HG02763 (cell line): ENCODE measurements around the gene HSD17B12.
"Not testable (repeated sequence)": the region's sequence is repeated elsewhere in the genome, so short reads cannot be mapped to it uniquely, and the experiment has no call there.

ENCODE experiments used
- ATAC-seq: cut with Tn5 transposase; IDR thresholded peaks from one replicate; pipeline ENCODE4 v1.9.1; 2021; ENCODE audit warnings: mild to moderate bottlenecking, moderate library complexity; ENCODE audit not compliant: unreplicated experiment

Gene HSD17B12

DNA sequence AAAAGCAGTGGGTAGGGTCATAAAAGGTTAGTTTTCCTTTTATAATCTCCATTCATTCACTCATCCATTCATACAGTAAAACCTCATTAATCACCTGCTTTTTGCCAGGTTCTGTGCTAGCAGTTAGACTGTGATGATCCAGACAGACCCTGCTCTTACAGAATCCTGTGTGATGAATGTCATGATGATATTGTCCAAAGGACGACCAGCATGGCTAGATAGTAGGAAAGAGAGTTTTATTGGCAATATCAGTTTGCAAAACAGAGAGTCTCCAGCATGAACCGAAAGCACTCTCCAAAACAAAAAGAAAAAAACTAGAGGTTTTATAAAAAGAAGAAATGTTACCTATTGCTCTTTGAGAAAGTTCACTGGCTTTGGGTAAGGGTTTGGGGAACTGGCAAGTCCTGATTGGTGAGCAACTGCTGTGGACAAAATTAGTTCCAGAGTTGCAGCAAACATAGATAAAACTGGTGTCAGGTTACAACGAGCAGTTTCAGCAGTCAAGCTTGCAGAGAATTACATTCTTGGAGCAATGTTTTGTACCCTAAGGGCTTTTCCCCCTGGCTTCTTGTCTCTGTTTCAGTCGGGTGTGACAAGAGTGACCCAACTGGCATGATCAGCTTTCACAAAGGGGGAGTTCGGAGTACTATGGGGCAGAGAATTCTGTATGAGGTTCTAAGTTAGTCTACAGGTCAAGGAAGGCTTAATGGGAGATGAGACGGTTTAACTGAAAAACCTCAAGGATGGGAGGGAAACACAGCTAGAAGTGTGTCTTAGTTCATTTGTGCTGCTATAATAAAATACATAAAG, 58.3 kb downstream of the HSD17B12 start:
- no peak for ATAC-seq

DNA sequence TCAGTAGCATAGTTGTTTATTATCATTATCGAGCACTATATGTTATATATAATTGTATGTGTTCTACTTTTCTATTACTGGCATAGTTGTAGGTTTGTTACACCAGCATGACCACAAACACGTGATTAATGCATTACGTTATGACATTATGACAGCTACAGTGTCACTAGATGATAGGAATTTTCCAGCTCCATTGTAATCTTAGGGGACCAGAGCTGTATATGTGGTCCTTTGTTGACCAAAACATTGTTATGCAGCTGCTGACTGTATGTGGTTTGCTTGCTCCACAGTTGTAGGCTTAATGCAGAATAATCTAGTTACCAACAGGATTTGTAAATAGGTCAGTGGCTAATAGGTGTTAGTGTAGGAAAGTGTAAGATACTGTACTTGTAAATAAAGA, 66.1 kb downstream of the HSD17B12 start:
- no peak for ATAC-seq

DNA sequence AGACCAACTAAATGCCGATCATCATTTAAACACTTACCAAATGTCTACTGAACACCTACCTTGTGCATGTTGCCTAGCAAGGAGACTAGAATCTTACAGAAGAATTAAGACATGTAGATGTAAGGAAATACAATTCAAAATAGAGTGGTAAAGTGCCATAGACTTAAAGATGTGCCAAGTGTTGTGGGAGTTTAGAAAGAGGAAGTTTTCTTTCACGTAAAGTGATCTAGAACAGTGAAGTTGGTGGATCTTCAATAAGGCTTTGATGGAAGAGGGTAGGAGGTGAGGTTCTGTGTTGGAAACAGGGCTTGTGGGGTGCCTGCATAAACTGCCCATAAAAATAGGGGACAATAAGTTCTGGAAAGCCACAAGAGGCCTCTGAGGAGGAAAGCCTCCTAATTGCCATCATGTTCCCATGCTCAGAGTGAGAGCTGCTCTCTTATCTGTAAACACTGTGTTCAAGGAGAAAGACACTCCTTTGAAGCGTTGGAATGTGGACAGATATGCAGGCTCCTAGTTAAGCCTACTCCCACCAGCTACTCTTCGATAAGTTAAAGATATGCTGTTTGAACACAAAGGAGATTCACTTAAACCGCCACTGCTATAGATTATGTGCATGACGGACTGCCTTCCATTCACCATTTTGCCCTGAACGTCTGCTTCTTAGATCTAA, 66.7 kb downstream of the HSD17B12 start:
- ATAC-seq: no peak

DNA sequence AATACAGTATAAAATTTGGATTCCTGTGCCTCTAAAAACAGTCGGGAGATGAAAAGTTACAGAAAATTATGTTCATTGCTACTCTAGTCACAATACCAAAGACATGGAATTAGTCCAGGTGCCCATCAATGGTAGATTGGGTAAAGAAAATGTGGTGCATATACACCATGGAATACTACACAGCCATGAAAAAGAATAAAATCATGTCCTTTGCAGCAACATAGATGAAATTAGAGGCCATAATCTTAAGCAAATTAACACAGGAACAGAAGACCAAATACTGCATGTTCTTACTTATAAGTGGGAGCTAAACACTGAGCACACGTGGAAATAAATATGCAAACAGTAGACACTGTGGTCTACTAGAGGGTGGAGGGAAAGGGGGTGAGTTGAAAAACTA, 67.6 kb downstream of the HSD17B12 start:
- no peak for ATAC-seq

DNA sequence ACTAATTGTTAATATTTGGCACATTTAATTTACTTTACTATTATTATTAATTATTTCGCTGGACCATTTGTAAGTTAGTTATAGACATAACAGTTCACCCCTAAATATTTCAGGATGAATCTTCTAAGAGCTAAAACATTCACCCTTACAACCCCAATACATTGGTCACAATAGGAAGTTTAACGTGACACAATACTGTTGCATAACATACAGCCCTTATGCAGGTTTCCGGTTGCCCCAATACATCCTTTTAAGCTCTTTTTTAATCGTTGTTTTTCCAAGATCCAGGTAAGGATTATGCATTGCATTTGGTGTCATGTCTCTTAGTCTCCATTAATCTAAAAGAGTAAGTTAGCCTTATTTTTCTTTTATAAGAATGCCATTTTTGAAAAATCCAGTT, 71.2 kb downstream of the HSD17B12 start:
- no peak for ATAC-seq

DNA sequence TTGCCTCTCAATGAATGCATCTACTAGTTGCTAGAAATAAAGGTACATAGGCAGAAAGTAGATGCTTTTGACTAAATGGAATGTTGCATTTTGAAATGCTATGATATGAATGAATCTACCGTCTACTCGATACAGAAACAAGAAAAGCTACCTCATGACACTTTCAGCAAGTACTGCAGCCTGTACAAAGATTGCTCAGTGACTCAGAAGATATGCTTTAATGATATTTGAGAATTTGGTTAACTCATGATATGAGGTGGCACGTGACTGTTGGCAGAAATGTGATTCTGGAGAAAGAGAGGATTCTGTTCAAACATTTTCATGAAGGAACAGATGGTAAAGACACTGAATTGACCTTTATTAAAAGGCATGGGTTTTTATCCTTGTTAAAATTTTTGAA, 76.0 kb downstream of the HSD17B12 start:
- ATAC-seq: no peak

DNA sequence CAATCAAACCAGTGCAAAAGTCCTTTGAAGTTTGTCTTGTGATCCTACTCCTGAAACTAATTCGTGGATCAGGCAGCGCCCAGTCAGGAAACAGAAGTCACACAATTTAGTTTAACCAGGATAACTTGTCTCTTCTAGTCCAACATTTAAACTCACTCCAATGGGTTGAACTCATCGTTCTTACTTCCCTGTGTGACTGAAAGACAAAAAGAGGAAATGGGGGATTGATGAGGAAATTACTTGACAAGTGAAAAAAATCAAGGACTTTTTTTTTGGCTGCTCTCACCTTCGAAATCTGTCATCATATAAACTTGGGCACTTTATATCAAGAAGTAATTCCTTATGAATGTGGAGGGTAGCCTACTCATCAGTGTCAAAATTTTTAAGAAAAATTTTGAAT, 78.4 kb downstream of the HSD17B12 start:
- ATAC-seq: no peak

DNA sequence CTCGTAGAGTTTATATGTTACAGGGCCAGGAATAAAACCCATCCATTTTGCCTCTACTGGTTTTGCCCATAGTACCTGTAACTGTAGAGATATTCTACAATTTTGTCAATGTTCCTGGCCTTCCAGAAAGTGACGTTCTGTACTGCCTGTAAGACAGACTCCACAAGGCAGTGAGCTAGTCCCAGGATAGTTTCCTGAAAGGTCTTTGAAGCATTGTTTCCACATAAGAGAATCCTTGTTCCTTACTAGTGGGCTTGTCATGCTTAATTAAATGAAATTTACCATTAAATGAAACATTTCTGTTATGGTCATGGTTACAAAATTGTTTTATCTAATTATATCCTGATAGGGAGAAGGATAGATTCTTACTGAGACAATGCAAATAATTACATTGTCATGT, 80.4 kb downstream of the HSD17B12 start:
- no peak for ATAC-seq

DNA sequence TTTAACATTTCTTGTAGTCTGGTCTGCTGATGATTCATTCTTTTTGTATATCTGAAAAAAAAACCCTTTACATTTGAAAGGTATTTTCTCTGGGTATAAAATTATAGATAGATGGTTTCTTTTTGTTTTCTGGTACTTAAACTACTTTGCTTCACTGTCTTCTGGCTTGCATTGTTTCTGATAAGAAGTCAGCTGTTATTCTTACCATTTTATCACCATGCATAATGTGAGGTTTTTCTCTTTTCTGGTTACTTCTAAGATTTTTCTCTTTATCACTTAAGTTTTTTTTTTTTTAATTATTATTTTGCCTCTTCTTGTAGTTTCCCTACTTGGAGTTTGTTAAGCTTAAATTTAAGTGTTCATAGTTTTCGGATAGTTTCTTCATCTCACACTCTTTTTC, 84.7 kb downstream of the HSD17B12 start:
- ATAC-seq: no peak

DNA sequence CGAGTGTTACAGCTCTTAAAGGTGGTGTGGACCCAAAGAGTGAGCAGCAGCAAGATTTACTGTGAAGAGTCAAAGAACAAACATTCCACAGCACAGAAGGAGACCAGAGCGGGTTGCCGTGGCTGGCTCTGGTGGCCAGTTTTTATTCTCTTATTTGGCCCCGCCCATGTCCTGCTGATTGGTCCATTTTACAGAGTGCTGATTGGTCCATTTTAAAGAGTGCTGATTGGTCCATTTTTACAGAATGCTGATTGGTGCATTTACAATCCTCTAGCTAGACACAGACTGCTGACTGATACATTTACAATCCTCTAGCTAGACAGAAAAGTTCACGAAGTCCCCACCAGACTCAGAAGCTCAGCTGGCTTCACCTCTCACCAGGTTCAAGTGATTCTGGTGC, 88.1 kb downstream of the HSD17B12 start:
- ATAC-seq: not testable (repeated sequence)

DNA sequence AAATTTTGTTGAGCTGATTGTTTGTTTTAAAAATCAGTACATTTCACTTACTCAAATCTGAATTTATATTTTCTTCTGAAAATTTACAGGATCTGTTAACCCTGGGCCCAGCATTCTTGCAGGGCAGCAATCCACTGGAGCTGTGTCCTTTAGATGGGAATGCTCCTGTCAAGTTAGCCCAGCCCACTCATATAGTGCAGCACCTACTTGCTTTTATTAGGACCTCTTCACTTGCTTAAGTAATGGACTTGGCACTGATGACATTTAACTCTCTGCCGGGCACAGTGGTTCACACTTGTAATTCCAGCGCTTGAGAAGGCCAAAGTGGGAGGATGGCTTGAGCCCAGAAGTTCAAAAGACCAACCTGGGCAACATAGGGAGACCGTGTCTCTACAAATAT, 89.6 kb downstream of the HSD17B12 start:
- no peak for ATAC-seq

DNA sequence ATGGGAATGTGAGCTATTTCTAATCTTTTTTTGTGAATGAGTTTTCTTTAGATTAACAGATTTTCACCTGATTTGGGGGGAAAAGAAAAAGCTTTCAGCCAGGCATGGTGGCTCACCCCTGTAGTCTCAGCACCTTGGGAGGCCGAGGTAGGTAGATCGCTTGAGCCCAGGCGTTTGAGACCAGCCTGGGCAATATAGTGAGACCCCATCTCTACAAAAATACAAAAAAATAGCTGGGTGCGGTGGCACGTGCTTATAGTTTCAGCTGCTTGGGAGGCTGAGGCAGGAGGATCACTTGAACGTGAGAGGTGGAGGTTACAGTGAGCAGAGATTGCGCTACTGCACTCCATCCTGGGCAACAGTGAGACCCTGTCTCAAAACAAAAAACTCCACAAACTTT, 92.2 kb downstream of the HSD17B12 start:
- no peak for ATAC-seq

DNA sequence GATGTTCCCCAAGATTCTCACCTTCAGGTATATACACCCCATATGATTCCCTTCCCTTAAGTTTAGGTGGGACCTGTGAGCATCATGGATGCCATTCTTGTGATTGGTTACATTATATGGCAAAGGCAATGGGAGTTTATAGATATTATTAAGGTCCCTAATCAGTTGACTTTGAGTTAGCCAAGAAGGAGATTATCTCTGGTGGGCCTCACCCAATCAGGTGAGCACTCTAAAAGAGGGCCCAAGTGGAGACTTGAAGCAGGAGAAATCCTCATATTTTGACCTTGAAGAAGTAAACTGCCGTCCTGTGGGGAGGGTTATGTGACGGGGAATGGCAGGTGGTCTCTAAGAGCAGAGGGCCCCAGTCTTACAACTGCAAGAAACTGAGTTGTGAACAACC, 94.2 kb downstream of the HSD17B12 start:
- ATAC-seq: no peak

DNA sequence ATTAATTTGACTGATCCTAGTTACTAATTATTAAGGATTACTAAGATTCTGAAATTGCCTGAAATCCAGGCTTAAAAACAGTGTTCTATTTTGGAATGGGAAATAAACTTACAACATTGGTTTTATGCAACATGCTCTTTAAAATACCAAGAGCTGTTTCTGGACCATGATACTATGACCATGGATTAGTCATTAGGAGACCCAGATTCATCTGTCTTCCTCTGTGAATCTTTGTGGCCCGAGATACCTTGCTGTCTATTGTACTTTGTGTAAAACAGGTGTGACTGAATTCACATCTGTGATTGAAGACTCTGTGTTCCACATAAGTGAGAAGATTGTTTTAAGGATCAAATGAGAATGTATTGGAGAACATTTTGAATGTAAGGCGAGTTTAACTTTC, 98.8 kb downstream of the HSD17B12 start:
- no peak for ATAC-seq

DNA sequence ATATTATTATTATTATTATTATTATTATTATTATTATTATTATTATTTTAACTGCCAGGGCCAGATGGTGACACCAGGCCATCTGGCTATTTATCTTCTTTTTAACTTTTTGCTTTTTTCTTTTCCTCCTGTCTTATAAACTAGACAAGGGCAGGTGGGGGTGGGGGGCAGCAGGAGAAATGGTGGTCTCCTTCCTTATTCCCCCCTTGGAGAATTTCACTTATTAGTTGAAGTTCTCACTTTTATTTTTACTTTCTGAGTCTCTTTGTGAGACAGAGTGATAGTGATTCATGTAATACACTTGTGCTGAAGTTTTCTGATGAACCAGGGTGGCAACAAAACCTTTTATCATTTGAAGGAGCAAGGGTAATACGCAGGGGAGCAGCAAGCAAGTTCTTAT, 103.8 kb downstream of the HSD17B12 start:
- ATAC-seq: no peak

DNA sequence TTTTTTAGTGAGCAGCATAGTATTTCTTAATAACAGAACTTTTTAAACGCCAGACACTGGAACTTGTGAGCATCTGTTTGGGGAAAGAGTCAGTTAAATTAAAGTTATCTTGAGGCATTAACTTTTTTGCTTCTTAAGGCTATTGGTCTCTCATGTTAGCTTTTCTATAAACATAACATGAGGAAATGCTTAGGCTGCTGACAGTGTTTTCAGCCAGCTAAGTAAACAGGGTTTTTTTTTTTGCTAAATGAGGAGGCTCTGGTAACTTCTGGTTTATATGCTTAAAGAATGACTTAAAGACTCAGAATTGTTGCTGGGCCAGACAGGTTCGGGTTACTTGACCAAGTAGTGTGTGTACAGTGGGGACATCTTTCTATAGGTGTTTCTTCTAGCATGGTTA, 104.3 kb downstream of the HSD17B12 start:
- ATAC-seq: no peak

DNA sequence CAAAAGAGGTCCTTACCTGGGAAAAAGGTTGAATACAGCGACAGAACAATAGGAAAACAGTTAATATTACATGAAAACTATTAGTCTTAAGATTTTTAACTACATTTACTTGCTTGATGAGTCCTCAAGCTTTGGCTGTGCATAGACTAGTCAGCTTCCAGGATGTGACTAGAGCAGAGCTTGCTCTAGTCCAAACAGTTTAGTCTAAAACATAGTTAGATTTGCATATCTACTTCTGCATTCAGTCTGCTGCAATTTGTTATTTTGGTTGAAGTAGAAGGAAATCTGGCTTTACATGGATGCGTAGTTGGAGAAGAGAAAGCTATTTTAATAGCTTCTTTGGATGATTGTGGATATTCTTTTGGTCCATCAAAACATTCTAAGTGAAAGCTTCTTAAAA, 104.8 kb downstream of the HSD17B12 start:
- no peak for ATAC-seq

DNA sequence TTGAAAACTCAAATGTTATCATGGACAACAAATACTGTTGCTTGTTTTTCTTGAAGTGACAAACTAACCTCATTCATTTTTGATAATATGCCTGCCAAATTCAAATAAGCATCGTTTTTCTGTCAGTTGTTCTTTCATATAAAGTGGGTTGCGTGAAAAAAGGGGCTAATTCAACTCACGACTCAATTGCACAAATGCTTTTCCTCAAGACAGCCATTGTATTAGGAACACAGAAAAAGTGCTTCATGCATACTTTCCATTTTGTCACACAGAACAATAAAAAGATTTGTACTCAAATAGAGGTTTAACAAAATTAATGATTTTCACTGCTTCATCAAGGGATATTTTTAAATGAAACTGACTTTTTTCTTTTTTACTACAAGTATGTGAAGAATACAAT, 105.5 kb downstream of the HSD17B12 start:
- no peak for ATAC-seq

DNA sequence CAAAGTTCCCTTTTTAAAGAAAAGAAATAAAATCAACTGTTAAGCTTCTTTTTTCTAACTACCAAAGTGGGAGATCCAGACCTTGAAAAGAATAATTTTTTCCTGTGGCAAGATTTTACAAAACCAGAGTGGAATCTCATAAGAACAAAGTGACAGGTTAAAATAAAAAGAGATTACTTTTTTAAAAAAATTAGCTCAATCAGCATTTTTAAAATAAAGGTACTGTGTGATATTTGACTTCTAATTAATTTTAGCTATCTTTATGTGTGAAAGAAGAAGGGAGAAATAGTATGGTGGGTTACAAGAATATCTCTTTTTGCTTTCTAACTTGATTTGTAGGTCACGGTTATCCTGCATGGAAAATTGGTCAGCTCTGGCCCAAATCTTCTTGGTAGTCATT, 107.3 kb downstream of the HSD17B12 start:
- no peak for ATAC-seq

DNA sequence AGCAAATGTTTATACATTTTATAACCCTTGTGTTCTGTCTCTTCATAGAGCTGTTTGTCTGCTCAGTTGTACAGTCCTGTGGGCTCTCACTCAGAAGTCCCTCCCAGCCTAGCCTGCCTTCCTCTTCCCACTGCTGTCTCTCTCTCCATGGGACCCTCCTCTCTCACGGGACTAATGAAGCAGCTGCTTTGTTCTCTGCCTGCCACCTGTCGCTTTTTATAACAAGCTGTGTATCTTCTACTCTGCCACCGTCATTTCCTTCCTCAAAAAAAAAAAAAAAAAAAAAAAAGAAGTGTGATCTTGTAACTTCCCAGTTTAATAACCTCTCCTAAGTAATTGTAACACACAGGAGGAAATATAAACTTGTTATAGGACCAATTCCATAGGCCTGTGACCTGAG, 107.9 kb downstream of the HSD17B12 start:
- no peak for ATAC-seq

DNA sequence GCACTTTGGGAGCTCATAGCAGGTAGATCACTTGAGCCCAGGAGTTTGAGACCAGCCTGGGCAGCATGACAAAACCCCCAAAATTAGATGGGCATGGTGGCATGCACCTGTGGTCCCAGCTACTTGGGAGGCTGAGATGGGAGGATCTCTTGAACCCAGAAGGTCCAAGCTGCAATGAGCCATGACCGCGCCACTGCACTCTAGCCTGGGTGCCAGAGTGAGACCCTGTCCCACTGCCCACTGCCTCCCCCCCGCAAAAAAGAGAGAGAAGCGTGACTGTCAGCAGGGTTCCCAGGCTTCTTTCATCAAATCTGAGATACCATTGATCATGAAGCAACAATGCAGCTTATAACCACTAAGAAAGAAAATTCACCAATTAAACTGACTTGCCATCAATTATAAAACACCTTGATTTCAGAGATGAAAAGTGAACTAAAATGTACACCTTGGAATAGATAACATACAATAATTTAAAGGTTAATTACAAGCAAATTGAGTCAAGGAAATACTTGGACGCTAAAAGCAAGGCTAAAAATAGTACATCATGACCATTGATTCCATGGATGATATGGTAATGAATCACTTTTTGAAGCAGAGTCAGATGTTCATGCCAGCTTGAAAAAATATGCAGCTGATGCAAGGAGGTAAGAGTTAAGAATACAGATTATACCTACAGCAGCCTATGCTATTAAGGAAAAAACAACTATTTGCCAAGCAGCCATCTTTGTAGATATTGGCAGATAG, 109.3 kb downstream of the HSD17B12 start:
- ATAC-seq: no peak

DNA sequence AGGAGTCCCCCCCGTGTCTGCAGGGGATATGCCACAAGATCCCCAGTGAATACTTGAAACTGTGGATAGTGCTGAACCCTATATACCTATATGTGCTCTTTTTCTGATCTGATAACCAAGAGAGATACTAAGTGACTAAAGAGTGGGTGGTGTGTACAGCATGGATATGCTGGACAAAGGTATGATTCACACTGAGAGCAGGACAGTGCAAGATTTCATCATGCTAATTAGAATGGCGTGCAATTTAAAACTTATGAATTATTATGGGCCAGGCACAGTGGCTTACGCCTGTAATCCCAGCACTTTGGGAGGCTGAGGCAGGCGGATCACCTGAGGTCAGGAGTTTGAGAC, 109.9 kb downstream of the HSD17B12 start:
- ATAC-seq: no peak
